Left lobe of liver (tissue), 2 donors: ENCODE measurements around the gene RNF17. TPM values are rescaled to one million over a fixed set of nuclear protein-coding genes. Genes with fewer than 3 reads are reported as not detected.
A peak's percentile ranks its signal among the peaks of the same experiment; 100 is the strongest.
"Not testable (repeated sequence)": the region's sequence is repeated elsewhere in the genome, so short reads cannot be mapped to it uniquely, and the experiment has no call there.

ENCODE experiments used
- ATAC-seq: fragments of 200-7000 bp; cut with Tn5 transposase; one replicate; pipeline ENCODE4 v1.9.1; 2020; ENCODE audit warnings: mild to moderate bottlenecking, moderate library complexity
- DNase-seq: peaks from one replicate; pipeline ENCODE4 v3.0.0-alpha.2; 2020; ENCODE audit warnings: low spot score
- total RNA-seq: library from RNA; stranded (reverse); gene quantifications from one replicate; pipeline ENCODE4 v1.2.1, GENCODE V29; 2021
- donor health status: DM: no; HTN: no; CAD: no; lungs with moderate emphysema.
- donor health status: DM: no; HTN: yes; CAD: no.

The RNF17 gene
- total RNA-seq, 1 donor from 2014 or later: 0.33 TPM

DNA sequence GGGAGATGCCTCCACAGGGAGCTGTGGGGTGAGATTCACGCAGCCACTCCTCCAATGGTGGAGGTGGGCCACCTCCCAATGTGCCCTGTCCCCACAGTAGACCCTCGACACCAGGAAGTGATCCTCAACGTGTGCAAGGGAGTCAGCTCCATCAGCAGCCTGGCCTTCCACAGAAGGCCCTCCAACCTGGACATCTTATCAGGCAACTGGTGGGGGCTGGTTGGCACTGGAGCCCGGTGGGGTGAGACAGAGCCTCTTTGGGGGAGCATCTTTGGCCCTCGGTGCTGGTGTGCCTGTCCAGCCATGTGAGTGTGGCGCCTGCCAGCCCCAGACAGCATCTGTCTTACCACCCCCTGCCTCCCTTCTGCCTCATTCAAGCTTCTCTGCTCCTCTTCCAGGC is 19.7 kb upstream of the RNF17 start:
- DNase-seq: no peak
- no peak for ATAC-seq

DNA sequence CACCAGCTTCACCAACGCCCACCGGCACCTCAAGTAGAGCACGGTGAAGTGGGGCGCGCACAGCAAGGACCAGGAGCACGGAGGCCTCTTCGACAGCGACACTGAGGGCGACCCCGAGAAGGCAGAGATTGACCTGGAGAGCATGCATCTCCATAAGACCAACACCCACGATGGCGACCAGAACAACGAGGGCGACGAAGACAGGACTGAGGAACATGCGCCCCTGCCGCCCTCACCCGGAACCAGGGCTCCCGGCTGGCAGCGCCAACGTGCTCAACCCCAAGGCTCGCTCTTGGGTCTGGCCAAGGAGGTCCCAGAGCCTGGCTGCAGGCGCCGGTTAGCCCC is 18.5 kb upstream of the RNF17 start:
- DNase-seq (no peak), ATAC-seq (no peak)

DNA sequence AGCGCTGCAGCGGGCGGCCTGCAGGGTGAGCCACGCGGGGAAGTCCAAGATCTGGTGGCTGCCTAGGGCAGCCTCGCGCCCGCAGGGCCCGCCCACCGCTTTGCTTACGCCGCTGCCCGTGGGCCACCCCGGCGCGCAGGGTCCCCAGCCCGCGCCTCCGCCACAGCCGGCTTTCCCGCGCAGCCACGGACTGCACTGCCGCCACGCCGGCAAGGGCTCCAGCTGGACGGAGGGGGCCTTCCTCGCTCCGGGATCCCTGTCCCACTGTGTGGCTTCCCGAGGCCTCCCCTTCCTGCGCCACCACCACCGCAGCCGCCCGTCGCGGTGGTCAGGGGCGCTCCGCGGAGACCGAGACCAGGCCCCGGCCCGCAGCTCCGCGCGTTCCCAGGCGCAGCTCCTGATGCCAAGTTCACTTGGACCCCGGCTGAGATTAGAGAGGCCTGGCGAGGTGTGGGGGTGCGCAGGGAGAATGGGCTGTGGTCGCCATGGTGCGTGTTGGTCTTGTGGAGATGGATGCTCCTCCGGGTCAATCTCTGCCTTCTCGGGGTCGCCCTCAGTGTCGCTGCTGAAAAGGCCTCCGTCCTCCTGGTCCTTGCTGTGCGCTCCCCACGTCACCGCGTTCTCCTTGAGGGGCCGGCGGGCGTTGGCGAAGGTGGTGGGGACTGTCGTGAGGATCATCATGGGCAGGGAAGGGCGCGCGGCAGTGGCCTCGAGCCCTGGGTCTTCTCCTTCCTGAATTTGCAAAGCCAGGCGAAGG is 17.9 kb upstream of the RNF17 start:
- no peak for ATAC-seq
- no peak for DNase-seq

DNA sequence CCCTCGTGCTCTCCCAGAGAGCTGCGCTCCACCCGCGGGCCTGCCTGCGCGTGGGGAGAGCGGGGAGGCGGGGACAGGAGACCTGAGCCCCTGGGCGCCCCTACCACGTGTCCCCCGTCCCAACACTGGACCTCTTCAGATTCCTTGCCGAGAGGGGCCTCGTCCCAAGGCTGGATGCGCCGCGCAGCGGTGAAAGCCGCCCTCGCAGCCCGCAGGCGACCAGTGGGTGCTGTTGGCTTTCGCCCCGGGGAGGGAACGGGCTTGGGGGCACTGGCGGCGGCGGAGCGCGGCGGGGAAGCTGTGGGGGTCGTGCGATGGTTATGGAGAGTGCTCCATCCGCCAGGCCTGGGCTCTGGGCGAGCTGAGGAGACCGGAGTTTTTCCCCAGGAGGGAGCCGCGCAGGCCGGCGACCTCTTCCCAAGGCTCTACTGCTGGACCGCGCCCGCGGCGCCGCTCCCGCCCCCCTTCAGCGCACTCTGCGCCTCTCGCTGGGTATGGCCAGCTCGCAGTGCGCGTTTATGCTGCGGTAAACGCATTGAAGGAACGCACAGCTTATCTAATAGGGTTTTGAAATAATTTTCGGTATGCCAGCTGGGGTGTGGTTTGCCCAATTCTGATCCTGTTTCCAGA is 17.2 kb upstream of the RNF17 start:
- peak; percentile 27 for ATAC-seq
- DNase-seq: no peak

DNA sequence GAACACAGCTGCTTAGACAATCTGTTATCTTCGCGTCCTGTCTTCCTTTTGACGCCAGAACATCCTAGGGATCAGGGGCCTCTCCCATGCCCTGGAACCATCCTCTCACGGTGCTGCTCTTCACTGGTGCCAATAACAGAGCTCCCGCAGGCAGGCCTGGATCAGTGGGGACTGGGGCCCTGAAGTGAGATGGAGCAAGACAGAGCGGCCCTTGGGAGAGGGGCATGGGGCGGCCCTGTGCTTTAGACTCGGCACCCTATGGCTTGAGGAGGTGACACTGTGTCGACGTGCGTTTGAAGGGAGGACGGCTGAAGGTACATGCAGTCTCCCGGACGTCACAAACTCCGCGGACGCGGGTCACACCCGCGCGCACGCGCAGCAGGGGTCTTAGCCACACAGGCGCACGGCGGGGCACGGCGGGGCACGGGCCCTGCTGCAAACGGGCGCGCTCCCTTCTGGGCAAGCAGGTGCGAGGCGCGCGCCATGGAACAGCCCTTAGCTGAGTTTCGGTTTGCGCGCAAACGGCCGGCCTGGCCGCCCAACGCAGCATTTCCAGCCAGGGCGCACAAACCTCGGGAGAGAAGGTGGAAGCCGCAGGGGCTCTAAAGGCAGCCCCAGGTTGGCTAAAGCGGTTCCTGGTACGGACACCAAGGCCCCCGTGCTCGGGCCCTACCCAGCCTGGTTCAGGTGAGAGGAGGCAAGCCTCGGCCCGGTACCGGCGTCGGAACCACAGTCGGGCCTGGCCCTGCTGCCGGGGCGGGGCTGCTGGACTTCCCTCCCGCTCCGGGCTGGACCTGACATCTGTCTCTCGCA is 16.5 kb upstream of the RNF17 start:
- ATAC-seq: peak; percentile 35
- no peak for DNase-seq

DNA sequence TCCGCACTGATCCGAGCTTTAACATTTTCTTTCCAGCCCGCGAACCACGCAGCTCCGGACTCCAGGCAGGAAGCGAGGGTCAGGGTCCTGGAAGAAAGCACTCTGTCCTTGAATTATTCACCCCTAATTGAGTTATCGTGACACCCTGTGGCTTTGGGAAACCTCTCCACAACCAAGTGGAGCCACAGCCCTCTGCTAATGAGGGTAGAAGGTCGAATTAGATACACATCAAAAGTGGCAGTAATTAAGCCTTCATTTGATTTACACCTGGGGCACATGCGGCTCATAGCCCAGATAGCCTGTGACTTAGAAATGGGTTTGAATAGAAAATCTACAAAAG is 15.9 kb upstream of the RNF17 start:
- no peak for ATAC-seq

DNA sequence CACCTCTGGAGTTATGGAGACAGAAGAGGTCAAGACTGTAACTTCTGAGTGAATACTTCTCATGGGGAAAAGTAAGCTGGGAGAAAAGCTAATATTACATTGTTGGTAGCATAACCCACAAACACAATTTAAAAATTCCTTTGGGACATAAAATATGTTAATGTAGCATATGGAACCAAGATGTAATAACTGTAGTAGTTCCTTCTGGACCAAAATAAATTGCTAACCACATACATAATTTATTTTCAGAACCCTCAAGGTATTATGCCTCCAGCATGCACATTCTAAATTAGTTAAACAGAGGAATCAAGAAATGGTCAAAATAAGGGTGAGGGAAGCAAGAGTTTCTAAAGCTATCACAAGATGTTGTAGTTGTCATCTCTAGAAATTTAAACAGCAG is 4.8 kb upstream of the RNF17 start:
- no peak for DNase-seq
- no peak for ATAC-seq

More for the DNA sequence above, 15.9 kb upstream of the RNF17 start:
- DNase-seq: no peak

DNA sequence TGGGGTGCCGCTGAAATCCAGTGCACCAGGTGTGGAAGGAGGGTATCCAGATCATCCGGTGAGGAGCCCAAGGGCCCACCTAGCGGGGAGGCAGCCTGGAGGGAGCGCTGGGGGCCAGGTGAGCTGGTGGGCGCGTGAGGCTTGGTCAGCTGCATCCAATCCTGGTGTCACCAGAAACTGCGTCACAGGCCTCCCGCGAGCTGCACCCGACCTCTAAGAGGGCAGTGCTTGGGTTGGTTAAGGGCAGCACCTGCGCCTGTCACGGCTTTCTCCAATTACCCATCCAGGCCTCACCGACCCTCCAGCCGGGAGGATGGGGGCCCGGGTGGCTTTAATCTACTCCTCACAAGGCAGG is 284 bp downstream of the RNF17 start:
- ATAC-seq: no peak

DNA sequence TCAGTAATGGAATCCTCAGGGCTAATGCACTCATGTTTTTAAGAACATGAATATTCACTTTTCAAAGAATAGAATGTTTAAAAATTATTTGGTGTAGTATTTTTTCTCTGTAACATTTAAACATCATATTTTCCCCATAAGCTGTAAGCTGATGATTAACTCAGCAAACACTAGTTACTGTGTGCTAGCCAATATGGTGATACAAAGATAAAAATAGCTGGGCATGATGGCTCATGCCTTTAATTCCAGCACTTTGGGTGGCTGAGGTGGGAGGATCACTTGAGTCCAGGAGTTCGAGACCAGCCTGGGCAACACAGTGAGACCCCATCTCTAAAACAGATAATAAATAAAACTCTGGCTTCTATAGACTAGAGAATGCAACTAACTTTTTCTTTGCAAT is 13.2 kb downstream of the RNF17 start:
- no peak for ATAC-seq

More for the DNA sequence above, 284 bp downstream of the RNF17 start:
- no peak for DNase-seq

DNA sequence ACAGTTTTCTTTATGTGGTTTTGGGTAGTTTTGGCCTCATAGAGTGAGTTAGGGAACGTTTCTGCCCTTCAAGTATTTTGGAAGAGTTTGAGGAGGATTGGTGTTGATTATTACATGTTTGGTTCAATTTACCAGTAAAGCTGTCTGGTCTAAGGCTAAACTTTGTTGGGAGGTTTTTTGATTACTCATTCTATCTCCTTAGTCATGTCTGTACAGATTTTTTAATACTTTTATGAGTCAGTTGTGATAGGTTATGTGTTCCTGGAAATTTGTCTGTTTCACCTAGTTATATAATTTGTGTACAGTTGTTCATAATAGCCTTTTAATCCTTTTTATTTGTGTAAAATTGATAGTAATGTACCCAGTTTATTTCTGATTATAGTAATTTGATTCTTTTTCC is 20.4 kb downstream of the RNF17 start:
- DNase-seq (no peak), ATAC-seq (no peak)

More for the DNA sequence above, 13.2 kb downstream of the RNF17 start:
- no peak for DNase-seq

DNA sequence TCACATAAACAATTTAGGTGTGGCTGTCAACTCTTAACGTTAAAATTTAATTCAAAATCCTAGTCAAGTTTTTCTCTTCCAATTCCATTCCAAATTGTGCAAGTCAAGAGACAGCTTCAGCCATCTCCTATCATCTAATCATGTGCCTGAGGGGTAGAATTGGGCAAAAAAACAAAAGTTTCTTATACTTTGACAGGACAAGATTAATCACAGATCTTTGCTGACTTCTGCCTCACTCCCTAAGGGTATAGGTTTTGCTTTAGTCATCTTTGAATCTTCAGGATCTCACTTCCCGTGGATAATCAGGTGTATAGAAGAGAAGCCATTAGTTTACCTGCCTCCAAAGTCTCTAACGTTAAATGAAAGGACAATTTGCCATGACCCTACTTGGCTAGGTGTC is 24.6 kb downstream of the RNF17 start:
- ATAC-seq (no peak), DNase-seq (no peak)

DNA sequence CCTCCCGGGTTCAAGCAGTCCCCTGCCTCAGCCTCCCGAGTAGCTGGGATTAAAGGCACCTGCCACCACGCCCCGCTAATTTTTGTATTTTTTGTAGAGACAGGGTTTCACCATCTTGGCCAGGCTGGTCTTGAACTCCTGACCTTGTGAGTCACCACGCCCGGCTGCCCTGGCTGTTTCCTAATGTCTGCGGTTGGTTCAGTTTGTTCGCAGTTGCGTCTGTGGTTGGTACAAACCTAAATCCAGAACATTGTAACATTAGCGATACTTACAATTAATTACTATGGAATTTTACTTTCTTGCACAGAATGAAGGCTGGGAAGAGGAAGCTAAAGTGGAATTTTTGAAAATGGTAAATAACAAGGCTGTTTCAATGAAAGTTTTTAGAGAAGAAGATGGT is 38.1 kb downstream of the RNF17 start:
- ATAC-seq (no peak), DNase-seq (no peak)

DNA sequence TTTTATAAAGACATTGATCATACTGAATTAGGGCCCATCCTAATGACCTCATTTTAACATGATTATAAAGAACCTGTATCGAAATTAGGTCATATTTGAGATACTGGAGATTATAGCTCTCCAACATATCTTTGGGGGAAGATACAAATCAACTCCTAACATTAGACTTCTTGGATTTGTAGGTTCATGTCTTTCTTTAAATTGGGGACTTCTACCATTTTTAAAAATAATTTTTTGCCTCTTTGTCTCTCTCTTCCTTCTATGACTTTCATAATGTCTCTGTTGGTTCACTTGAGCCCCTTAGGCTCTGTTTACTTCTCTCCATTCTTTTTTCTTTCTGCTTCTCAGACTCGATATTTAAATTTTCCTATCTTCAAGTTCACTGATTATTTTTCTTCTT is 57.2 kb downstream of the RNF17 start:
- ATAC-seq: no peak
- DNase-seq: no peak

DNA sequence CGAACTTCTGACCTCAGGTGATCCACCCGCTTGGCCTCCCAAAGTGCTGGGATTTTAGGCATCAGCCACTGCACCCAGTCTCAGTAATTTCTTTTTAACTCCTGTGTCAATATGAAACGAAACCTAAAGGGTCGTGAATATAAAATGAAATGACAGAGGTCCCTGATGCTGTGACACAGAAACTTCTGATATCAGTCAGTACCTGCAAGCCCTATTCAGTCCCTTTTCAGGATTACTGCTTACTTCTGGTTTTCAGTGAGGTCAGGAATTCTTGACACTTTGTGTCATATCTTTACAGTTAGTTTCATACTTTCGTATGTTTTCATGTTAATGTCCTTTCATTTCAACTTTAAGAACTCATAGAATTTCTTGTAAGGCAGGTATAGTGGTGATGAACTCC is 58.7 kb downstream of the RNF17 start:
- ATAC-seq: no peak
- no peak for DNase-seq

DNA sequence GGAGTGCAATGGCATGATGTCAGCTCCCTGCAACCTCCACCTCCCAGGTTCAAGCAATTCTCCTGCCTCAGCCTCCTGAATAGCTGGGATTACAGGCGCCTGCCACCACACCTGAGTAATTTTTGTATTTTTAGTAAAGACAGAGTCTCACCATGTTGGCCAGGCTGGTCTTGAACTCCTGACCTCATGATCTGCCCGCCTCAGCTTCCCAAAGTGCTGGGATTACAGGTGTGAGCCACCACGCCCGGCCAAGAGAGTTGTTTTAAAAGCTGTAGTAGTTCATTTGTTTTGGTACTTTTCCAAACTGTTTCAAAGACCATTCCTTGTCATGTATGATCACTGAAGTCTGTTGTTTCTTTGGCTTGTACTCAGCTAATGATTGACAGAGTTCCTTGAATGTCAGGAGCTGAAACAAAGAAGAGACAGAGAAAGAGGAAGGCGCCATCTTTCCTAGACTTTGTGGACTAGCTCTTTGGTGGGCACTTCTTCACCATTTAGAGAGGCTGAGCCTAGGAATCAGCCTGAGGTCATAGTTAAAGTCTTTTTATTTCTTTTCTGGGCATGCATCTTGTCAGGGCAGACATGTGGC is 59.2 kb downstream of the RNF17 start:
- DNase-seq, ATAC-seq: not testable (repeated sequence)

DNA sequence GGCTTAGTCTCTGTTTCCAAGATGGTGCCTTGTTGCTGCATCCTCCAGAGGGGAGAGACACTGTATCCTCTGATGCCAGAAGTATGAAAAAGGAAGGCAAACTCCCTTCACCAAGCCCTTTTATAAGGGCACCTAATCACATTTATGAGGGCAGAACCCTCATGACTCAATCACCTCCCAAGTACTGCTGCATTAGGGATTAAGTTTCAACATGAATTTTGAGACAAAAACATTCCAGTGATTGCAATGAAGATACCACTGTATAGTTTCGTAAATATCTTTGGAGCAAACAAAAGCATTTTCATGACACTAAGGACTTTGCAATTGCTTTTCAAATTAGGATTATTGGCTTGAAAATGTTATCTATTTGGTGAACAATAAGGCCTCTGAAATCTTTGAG is 63.8 kb downstream of the RNF17 start:
- DNase-seq: no peak
- ATAC-seq: no peak

DNA sequence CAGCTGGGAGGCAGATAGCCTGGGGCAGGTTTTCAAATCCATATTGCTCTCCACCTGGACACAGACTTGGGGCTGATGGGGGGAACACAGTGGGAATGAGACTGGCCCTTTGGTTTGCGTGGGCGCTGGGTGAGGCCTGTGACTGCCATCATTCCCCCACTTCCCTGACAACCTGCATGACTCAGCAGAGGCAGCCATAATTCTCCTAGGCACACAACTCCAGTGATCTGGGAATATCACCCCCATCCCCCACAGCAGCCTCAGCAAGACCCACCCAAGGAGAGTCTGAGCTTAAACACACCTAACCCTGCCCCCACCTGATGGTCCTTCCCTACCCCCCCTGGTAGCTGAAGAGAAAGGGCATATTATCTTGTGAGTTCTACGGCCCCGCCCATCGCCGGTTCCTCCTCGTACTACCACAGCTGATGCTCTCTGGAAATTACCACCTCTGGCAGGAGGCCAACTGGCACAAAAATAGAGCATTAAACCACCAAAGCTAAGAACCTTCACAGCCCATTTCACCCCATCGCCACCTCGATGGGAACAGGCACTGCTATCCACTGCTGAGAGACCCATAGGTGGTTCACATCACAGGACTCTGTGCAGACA is 71.0 kb downstream of the RNF17 start:
- DNase-seq (no peak), ATAC-seq (no peak)

DNA sequence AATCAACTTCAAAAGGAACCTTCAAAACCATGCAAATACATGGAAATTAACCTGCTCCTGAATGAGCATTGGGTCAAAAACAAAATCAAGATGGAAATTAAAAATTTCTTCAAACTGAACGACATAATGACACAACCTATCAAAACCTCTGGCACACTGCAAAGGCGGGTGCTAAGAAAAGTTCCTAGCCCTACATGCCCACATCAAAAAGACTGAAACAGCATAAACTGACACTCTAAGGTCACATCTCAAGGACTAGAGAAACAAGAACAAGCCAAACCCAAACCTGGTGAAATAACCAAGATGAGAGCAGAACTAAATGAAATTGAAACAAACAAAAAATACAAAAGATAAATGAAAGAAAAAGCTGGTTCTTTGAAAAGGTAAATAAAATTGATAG is 73.6 kb downstream of the RNF17 start:
- DNase-seq, ATAC-seq: not testable (repeated sequence)

DNA sequence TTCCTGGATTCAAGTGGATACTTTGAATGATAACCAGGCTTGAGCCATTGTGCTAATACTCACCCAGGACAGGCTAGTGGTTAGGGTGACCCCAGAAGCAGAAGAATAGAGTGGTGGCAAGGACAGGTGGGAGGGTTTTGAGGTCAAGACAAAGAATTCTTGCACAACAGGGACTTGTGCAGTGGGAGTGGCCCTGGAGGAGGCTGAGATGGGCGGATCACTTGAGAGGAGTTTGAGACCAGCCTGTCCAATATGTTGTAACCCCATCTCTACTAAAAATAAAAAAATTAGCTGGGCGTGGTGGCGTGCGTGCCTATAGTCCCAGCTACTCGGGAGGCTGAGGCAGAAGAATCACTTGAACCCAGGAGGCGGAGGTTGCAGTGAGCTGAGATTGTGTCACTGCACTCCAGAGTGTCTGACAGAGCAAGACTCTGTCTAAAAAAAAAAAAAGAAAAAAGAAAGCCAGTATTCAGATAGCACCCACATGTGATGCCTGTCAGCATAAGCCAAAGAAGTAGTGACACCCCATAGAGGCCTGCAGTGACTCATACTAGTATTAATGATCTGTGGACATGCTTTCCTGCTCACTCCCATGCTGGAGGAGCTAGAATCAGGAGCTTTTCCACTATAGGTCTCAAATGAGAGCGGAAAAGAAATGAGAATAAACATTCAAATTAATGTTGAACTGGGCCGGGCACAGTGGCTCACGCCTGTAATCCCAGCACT is 78.7 kb downstream of the RNF17 start:
- ATAC-seq: no peak
- no peak for DNase-seq

DNA sequence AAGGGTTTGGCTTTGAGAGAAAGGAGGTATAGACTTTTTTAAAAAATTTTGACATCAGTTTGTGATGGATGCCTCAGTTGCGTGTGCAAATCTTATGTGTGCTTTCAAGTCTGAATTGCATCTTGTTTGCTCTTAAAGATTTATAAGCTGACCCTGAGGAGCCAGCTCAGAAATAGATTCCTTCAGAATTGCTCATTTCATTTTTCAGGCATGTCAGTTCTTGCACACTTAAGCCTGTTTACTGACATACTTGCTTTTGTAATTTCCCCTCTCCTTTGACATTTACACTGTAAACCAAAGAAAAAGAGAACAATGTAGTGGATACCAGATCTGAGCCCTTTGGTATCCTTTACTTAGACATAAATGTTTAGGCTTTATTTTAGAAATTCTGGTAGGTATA is 87.6 kb downstream of the RNF17 start:
- ATAC-seq: no peak
- DNase-seq: no peak

DNA sequence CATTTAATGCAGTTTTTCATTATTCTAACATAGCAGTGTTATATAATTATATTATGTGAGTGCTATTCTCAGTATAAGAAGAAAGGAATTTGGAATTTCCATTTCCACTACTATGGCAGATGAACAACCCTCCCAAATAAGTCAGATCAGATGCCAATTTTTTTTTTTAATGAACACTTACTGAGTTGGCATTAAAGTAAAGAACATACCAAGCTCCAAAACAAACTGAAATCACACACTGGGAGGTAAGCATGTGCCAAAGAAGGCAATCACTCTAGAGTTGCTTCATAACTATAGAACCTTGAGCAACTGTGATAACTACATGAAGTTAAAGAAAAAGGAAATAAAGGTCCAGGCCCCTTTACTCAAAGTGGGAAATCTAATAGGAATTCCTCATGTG is 90.3 kb downstream of the RNF17 start:
- no peak for ATAC-seq
- no peak for DNase-seq
